HG02884 (cell line): ENCODE data around the gene SLC5A7.

ENCODE experiments used
- ATAC-seq: cut with Tn5 transposase; IDR thresholded peaks from one replicate; pipeline ENCODE4 v1.9.1; 2021; ENCODE audit warnings: mild to moderate bottlenecking, moderate library complexity; ENCODE audit not compliant: unreplicated experiment

SLC5A7 gene

DNA sequence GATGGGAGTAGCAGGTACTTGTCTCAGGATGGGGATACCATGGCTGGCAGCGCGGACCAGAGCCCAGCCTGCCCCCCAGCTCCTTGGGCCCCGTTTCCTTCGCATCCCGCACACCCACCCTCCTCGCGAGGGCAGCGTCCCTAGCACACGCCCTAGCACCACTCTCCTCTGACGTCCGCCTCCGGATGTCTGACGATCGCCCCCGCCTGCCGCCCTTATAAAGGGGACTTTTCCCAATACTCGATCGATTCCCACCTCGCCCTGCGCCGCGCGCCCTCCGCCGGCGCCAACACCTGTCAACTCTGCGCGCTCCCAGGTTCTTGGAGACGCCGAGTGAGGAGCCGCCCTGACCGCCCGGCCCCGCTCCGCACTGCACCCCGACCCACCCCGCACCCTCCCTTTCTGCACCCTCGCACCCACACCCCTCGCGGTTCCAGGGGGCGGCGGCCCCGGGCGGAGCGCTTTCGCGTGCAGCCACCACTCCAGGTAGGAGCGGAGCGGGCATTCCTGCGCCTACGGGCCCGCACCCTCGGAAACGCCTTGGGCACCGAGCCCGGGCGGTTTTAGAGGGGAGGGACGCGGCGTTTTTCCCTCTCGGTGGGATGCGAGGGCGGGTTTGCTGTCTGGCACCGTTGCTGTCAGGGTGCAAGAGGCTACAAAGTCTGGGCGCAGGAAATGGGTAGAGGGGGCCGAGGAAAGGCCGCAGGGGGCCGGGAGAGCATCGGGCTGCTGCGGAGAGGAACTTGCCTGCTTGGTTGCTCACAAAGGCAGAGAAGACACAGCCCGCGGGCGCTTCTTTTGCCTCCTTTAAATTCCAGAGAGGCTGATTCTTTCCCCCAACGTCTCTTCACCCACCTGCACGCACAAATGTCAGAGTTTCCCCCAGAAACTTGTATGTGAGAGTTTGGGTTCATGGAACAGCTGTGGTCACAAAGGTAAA, at the start of gene SLC5A7:
SLC5A7 (plus strand) TSS at position 247 of the 940 bp plus-strand sequence. CDS start 1,632 bp downstream, outside the sequence.
- no peak for ATAC-seq

DNA sequence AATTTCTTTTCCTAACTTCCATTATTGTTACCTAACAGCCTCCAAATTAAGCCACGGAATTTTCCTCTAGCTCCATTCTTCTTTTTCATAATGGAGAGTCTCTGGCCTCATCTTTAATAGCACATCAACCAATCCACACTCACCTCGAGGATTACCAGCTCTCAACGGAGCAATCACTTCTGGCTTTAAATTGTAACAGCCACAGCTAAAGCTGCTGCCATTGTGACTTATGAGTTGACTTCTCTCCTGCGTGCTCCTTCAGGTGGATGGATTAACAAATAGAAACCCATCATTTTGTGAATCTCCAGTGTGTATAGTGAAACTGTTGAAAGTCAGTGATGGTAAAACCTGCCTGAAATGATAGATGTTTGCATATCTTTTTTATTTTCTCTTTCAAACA, 24.9 kb upstream of the SLC5A7 start:
- ATAC-seq: no peak

DNA sequence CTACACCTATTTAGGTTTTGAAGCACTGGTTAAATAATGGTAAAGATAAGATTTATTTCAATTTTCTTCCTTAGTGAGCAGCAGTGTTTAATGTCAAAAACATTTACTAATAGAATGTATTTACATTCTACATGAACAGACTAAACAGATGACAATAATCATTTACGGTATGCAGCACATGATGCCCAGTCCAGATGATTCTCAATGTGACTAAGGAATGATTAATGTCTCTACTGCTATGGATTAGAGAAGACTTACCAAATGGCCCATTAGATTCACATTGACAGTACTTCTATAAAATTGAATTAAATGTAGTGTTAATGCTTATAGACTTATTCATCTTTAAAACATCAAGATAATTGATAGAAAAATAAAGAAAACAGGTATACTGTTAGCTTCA, 22.1 kb upstream of the SLC5A7 start:
- ATAC-seq: no peak

DNA sequence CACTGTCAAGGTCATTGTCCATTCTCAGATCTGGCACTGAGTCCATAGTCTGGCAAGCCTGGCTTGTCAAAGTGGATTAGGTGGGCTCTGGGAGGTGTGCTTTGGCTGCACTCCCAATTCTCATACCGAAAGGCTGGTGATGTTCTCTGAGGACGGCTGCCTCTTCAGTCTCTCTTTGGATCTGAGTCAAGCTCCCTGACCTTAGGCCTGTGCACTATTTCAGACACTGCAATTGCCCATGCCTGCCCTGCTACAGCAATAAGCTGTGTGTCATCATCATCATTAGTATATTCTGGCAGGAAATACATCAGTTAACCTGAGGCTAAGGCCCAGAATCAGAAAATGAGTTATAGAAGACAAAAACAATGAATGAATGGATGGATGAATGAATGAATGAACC, 1.6 kb upstream of the SLC5A7 start:
- no peak for ATAC-seq

DNA sequence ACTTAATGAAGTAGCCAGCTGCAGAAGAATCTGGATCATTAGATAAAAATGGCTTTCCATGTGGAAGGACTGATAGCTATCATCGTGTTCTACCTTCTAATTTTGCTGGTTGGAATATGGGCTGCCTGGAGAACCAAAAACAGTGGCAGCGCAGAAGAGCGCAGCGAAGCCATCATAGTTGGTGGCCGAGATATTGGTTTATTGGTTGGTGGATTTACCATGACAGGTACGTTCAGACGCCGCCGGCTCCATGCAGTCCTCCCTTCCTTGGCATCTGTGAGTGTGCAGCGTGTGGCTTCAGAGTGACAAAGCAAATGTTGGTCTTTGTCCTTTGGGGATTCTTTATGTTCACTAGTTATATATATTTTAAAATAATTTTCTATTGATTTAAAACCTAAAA, 1.8 kb downstream of the SLC5A7 start:
- no peak for ATAC-seq

DNA sequence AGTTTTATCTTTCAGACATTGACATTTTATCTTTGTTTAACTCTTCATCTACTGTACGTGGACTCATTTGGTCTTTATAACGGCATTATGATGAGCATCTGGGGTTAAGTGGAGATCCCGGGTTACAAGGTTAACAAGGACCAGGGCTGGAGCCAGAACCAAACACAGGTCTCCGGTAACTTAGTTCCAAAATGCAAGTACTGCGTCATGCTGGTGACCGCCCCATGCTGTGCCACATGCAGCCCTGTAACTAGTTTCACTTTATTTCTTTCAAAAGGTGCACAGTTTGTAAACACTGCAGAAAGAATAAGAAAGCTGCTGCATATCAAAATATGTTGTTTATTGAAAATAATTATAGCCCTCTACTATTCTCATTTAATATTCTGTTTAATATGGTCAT, 3.1 kb downstream of the SLC5A7 start:
- ATAC-seq: no peak

DNA sequence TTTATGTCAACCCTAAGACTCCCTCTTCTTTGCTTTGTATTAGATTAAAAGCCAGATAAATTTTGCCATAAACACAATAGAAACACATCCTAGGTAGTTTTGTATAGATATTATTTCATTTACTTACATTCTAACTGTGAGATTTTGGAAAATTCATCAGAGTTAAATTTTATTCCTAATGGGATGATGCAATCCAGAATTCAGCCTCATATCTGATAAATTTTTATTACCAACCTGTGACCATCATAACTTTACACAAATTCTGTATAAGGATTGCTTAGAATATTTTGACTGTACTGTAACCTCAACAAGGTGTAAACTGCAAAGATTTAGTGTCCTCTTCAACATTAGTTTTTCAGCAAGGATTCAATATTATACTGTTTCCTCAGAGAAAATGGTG, 4.4 kb downstream of the SLC5A7 start:
- ATAC-seq: no peak

DNA sequence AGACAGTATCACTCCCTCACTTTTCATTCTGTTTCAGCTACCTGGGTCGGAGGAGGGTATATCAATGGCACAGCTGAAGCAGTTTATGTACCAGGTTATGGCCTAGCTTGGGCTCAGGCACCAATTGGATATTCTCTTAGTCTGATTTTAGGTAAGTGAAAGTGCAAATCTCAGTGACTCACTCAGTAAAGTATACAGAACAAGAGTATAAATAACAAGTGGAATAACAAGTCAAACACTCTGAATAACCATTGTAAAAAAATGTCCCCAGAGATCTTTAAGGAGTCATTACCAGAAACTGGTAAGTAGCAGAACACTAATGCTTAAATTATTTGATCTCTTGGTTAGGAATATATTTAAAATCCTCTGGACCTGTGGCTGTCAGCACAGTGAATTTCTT, 5.7 kb downstream of the SLC5A7 start:
- ATAC-seq: no peak

DNA sequence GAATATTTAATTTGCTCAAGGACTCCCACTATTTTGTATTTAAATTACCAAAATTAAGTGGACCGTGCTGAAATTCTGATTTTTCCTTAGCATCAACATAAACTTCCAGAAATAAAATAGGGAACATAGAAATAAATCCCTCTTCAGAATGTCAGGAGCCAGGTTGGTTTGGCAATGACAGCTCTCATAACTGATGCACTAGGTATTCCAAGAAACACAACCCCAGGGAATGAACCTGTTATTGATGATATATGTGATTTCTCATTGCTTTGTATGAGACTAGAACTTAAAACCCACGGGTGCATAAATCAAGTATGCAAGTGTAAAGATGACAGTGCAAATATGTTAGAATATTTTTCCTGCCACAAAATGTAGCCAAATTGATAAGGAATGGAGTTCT, 12.8 kb downstream of the SLC5A7 start:
- no peak for ATAC-seq

DNA sequence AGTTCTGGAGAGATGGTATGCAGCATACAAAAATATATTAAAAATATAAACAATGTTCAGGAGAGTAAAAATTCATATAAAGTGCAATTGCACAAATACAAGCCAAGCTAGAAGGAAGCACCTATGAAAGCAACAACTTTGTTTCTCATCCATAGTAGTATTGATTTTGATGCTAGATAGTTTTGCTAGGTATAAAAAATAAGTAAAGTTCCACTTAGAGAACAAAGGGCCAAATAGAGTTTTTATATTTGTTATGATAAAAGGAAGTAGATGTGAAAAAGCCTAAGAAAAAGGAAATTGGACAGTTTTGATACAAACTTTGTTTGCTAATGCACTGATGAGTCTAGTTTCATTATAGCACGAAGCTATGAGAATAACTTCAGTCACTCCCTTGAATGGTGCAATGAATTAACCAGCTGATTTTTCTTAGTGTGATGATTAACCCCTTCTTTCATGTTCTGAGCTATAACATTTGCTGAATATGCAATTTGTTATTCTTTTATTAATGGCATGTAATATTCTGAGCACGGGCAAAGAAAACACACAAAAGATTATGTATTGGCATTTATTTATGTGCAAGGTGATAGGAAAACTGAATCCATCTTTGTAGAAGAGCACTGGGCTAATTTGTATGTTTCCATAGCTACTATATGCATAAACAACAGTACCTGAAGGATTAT, 24.7 kb downstream of the SLC5A7 start:
- no peak for ATAC-seq

DNA sequence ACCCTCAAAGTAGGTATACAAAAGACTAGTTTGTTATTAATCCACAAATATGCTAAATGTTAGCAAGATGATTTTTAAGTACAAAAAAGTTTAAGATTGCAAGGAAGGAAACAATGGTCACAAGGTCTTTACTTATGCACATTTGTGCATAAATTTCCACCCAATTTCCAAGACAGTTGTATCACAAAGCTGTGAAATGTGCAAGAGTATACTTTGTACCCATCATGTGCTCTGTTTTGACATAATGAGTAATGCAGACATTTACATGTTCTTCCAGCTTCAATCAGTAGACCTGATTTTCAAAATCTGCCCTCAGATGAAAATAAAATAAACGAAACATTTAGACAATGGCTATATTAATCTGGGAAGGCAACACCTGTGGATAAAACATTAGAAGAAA, 27.0 kb downstream of the SLC5A7 start:
- ATAC-seq: no peak

DNA sequence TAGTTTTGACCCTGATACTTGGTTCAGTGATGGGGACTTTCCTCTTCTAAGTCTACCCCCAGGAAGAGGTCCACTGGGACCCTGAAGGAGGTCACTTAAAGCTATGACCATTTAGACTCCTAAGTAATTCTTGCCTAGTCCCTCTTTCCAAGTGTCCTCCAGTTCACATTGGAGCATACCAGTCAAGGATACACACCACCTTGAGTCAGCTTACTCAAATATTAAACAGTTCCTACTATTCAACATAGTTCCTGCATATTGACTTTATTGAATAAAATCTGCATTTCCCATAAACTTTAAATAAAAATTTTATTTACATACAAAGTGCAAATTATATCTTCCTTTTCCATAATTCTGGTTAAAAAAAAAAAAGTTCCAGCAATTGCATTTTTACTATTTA, 36.3 kb downstream of the SLC5A7 start:
- ATAC-seq: no peak

DNA sequence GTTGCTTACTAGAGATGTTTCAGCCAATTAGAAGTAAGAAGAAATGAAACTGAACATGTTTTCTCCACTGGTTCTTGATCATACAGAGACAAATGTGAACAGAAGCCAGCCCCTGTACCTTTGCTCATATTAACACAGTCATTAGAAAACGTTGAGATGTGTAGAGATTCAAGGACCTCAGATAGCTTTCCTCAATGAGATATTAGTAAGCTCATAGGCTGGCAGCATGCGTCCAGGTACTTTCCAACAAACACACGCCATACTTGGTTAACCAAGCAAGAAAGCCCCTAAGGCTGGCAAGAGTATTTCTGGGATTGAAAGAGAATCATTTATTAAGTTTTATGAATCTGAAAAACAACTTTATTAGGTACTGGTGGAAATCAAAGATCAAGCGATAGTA, 37.5 kb downstream of the SLC5A7 start:
- ATAC-seq: no peak

DNA sequence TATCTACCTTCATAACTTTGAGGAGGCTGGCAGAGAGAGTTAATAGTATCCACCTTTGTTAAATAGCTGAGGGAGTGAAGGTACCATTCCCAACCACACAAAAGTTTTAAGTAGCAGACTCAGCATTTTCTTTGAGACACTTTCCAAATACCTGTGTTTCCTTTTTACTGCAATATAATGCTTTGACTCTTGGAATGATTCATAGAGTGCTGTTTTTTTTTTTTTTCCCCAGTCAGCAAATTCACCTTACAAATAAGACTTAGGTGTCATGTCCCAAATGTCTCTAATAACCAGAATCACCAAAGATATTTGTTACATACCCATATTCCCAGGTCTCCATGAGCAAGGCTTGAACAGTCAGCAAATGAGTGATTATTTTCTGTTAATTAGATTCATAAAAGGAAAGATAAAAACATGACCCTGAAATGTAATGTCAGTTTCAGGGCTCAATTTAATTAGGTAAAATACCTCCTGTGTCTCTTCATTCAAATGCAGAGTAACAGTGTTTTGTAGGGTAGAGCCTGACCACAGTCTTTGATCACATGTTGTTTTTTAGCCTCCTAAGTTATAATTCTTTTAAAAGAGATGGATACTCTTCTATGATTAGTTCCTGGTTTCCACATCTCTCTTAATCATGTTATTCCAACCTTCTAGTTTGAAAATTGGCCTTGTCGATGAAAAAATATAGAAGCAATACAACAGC, 39.9 kb downstream of the SLC5A7 start:
- no peak for ATAC-seq

DNA sequence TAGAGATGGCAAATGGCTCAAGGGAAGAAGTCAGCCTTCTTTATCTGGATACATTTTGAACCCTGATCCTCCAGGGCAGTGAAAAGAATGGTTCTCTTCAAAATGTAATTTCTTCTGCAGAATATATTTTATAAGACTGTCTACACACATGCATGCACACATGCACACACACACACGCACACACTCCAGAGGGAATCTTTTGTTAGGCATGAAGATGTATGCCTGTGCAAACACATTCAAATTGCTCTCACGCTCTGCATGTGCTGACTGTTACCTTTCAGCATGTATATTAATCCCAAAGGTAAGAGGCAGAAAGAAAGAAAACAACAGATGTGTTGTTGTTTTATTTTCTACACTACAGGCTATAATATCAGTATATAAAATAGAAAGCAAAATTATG, 43.2 kb downstream of the SLC5A7 start:
- ATAC-seq: no peak

DNA sequence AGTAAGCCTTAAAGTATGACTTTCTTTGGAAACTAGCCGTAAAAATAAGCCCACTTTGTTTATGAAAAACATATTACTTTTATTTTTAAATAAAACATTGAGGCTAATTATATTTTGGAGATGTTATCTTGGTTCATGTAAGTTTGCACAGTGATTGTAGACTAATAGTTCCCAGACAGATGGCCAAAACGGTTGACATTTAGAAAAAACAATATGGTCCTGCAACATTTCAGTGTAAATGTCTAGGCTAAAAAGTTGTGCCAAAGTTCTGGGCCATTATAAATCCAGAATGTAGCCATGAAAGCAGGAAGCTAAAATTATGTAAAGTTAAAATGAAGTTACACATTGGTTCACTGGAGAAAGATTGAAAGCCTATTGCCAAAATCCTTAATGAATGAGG, 43.6 kb downstream of the SLC5A7 start:
- no peak for ATAC-seq

DNA sequence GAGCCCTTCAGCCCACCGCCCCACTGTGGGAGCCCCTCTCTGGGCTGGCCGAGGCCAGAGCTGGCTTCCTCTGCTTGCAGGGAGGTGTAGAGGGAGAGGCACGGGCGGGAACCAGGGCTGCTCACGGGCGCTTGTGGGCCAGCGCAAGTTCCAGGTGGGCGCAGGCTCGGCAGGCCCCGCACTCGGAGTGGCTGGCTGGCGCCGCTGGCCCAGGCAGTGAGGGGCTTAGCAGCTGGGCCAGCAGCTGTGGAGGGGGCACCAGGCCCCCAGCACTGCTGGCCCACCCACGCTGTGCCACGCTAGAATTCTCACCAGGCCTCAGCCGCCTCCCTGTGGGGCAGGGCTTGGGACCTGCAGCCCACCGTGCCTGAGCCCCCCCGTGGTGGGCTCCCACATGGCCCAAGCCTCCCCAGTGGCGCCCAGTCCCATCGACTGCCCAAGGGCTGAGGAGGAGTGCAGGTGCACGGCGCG, 45.2 kb downstream of the SLC5A7 start:
- no peak for ATAC-seq

DNA sequence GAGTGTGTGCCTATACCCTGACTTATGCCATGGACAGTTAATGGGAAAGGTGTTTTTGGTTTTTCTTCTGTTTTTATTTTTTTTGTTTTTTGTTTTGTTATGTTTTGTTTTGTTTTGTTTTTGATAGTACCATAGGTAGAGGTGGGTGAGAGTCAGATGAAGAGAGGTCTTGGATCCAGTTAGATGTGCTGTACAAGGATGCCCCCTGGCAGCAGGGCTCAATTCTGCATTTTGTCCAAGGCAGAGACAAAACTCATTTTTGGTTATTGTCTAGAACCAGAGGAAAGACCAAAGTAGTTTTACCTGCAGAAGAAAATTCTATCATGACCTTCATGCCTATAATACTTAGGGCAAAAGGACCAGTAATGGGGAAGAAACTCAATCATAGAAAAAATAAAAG, 48.5 kb downstream of the SLC5A7 start:
- ATAC-seq: no peak

DNA sequence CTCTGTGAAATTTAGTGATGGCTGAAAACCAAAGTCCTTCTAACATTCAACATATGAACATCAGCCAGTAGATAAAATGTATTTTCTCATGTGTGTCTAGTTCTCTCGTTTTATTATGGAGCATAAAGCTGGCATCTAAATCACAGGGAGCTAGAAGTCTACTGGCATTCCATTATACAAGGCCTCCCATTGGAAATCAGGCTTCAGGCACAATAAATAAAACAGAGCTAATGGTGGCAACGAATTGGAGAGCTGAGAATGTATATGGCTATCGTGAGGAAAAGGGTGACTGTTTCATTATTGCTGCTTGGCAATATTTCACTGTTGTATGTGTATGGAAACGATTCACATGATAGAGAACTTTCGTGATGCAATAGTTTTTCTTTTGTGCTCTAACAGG, 62.4 kb downstream of the SLC5A7 start:
- no peak for ATAC-seq

DNA sequence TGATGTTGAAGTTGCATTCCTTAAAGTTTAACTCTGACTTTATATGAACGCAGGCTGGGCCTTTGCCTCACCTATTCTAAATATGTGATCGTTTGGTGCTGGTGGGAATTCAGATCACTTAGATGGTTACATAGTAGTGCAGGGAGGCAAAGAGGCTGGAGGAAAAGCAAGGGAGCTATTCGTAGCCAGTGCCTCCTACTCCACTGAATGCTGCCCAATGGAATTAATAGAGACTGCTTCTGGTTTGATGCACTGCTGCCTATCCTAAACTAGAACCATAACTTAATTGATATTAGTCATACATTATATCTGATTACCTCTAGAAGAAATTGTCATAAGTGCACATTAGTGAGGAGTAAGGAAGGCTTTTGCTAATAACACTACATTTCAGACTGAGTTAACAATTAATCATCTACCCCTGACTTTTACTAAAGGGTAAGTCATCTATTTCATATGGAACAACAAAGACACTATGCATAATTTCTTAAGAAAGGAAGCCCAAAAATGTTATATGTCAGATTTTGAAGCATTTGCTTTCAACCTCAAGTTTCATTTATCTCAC, 72.3 kb downstream of the SLC5A7 start:
- ATAC-seq: no peak

DNA sequence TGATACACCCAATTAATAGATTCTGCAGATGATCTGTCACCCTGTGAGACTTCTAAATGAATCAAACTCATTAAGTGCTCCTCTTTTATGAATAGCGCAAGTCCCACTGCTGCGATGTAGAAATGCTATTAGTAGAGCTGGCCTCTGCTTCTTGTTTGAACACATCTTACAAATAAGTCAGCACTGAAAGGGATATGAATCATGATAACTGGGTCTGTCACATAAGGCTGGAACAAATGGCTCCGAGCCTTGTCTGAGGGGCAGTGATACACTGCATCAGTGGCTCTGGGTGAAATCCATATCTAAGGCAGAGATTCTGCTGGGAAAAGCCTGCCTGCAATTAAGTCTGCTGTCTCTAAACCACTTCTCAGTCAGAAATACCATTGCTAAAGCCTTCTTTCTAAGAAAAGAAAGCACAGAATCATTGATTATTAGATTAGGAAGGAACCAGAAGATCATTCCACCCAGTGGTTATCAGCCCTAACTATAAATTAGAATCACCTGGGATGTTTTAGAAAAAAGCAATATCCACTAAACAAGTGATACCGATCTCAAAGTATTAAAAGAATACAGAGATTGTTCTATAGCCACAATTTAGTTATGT, 75.2 kb downstream of the SLC5A7 start:
- no peak for ATAC-seq
